NCI-H345 treated with DMSO at 0.1 percent for 48 hours (cell line): Measurements from ENCODE around the gene MEIG1.
"Not testable (repeated sequence)": the region's sequence is repeated elsewhere in the genome, so short reads cannot be mapped to it uniquely, and the experiment has no call there.

Source experiments
- DNase-seq: peaks from one replicate; lab custom pipeline; 2025; ENCODE audit not compliant: unreplicated experiment; lab: John Stamatoyannopoulos, UW

MEIG1 gene

DNA sequence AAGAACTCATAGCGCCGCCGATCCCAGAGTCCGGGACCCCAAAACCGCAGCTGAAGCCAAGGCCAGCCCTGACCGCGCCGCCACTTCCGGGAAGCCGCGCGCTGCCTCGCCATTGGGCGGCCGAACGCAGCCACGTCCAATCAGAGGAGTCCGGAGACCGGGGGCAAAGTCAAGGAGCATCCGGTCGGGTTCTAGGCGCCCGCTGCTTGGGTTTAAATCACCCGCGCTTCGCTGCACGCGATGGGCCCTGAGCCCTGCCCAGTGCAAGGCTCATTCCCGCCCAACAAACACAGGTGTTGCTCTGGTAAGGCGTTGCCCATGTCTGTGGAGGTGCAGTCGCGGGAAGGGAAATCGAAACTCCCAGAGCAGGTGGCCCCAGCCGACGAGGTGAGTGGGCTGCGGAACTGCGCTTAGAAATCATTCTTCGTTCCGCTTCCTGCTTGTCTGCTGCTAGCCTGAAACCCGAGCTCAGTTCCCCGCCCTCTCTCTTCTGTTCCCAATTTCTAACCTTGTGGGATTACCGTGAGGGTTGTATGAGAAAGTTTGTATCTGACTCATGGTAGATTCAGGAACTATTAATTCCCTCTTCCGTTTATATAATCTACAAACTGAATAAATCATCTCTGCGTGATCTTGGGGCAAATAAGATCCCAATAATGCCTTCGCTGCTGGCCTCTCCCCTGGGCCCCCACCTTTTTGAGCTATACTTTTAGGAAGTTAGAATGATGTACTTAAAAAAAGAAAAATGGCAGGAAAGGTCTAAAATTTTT is 5.0 kb upstream of the MEIG1 start, which contains the start of gene DCLRE1C:
Gene DCLRE1C (minus strand): TSS at position 96 of the 770 bp plus-strand sequence. CDS start 86 bp downstream, at position 10.
- DNase-seq = peak; percentile 89

DNA sequence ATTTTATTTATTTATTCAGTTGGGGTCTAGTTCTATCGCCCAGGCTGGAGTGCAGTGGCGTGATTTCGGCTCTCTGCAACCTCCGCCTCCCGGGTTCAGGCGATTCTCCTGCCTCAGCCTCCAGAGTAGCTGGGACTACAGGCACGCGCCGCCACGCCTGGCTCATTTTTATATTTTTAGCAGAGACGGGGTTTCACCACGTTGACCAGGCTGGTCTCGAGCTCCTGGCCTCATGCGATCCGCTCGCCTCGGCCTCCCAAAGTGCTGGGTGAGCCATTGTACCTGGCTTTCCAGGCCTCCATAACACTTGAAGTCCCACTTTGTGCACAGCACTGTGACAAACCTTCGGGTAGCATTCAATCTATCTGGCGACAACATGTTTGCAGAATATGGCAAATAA is 4.3 kb upstream of the MEIG1 start:
- no peak for DNase-seq

DNA sequence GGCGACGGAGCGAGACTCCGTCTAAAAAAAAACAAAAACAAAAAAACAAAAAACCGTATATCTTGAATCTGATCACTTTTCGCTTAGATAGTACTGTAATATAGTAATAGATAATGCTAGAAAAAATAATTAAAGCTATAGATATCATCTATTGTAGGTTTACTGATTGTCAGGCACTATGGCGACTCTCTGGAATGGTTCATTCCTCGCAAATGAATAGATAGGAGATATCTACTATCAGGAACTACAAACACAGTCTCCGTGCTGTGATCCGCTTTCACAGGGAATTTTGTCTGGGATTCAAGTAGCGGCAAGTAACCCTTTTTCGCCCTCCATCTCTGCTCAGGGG is 342 bp upstream of the MEIG1 start:
- DNase-seq = no peak

DNA sequence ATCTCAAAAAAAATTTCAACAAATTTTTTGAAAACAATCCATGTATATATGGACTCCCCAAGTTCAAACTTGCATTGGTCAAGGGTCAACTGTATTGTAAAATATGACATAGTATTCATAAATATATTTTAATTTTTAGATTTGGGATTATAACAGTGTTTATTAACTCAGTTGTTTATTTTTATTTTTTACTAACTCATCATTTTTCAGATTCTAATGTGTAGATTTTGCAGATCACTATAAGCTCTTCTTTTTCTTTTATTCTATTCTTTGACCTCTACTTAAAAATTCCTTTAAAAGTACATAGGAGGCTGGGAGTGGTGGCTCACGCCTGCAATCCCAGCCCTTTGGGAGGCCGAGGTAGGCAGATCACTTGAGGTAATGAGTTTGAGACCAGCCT is 8.7 kb downstream of the MEIG1 start:
- DNase-seq = no peak

DNA sequence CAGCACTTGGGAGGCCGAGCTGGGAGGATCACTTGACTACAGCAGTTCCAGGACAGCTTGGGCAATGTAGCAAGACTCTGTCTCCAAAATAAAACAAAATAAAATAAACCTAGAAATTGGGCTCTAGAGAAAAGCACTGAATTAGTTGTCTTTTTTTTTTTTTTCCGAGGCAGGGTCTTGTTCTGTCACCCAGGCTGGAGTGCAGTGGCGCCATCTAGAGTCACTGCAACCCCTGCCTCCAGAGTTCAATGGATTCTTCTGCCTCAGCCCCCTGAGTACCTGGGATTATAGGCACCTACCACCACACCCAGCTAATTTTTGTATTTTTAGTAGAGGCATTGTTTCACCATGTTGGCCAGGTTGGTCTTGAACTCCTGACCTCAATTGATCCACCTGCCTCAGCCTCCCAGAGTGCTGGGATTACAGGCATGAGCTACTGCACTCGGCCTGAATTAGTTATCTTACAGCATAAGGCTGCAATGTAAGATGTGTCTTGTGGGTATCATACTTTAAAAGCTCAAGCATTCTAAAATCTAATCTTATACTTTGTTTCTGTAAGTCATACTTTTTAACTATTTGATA is 12.8 kb downstream of the MEIG1 start:
- DNase-seq = no peak

DNA sequence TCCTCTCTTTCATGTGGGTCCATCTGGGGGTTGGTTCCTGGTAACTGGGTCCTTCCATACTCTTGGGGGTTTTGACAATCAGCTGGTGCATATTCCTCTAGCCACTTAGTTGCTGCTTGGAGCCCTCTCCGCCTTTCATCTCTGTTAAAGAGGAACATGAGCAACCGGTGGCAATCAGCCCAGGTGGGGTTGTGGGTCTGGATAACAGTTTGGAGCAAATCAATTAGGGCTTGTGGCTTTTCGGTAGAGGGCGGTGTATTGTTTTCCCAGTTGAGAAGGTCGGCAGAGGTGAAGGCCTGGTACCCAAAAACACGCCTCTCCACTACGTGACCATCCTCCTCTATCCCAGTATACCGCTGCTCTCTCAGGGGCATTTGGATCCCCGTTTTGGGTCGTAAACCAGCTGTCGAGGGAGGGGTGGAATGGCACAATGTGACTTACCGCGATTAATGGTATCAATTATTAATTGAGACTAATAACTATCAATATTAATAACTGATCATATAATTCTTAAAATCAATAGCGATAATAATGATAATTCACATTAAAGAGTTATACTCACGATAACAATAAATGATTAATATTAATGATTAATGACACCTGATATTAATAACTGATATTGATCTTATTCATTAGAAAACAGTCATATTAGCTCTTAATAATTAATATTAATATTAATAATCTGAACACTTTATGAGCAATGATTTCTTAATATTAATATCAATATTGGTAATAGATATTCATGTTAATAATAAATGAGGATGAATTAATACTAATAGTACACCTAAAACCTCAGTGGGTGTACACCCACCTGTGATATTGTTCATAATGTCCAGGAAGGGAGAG is 15.2 kb downstream of the MEIG1 start:
- not testable (repeated sequence) for DNase-seq

DNA sequence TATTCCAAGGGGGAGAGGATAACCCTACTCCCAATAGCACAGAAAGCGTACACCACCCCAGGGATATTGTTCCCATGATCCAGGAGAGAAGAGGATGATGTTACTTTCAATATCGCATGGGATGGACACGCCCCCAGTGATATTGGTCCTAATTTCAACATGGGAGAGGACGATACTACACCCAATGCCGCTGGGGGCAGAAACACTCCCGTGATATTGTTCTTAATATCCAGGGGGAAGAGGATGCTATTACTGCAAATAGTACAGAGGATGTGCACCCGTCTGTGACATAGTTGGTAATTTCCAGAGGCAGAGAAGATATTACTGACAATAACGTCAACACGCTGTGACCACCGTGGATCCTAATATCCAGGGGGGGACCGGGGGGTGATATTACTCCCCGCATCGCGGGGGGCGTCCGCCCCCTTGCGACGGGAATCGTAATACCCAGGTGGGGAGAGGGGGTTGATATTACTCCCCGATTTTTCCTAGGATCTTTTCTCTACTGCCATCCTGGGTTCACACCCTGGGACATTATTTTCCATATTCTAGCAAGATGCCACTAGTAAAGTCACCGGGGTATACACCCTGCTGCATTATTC is 16.6 kb downstream of the MEIG1 start:
- no peak for DNase-seq

- DNase-seq = no peak
Measured at GRCh38 chr10:14982744-14983143, 23.6 kb downstream of the MEIG1 start.

- not testable (repeated sequence) for DNase-seq
Measured at GRCh38 chr10:14989552-14989951, 30.4 kb downstream of the MEIG1 start.

- not testable (repeated sequence) for DNase-seq
Measured at GRCh38 chr10:14991035-14991749, 32.0 kb downstream of the MEIG1 start.

DNA sequence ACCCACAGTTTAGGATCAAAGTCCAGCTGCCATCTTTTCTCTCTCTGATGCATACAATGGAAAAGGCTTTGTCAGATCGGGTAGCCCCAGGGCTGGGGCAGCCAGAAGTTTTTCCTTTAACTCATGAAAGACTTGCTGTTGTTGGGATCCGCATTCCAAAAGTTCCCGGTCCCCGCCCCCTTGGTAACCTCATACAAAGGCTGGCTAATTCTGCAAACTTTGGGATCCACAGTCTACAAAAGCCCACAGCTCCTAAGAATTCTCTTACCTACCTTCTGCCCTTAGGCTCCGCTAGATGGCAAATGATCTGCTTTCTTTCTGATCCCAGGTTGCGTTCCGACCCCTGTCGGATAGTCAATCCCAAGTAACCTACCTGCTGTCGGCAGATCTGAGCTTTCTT is 33.1 kb downstream of the MEIG1 start:
- not testable (repeated sequence) for DNase-seq

- DNase-seq = not testable (repeated sequence)
Measured at GRCh38 chr10:14993500-14994455, 34.6 kb downstream of the MEIG1 start.

DNA sequence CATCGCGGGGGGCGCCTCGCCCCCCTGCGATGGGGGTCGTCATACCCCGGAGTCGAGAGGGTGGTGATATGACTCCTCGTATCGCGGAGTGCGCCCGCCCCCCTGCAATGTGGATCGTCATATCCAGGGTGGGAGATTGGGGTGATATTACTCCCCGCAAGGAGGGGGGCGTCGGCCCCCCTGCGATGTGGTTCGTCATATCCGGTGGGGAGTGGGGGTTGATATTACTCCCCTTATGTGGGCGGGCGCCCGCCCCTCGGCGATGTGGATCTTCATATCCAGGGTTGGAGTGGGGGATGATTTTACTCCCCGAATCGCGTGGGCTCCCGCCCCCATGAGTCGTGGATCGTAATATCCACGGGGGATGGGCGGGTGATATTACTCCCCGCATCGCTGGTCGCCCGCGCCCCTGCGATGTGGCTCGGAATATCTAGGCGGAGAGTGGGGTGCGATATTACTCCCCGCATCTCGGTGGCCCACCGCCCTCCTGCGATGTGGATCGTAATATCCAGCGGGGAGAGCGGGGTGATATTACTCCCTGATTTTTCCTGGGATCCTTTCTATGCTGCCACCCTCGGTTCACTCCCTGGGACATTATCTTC is 36.9 kb downstream of the MEIG1 start:
- DNase-seq = no peak

- not testable (repeated sequence) for DNase-seq
Measured at GRCh38 chr10:15013530-15013929, 54.3 kb downstream of the MEIG1 start.

- no peak for DNase-seq
Measured at GRCh38 chr10:15015451-15015850, 56.3 kb downstream of the MEIG1 start.

- not testable (repeated sequence) for DNase-seq
Measured at GRCh38 chr10:15020966-15021365, 61.8 kb downstream of the MEIG1 start.
